Left ventricle myocardium inferior (tissue), 1 donor: ENCODE results near the gene SH2D3C. TPM values are rescaled to one million over a fixed set of nuclear protein-coding genes. Genes with fewer than 3 reads are reported as not detected.

Experiments used
- DNase-seq: peaks from one replicate; pipeline ENCODE4 v3.0.0-alpha.2; 2020
- H3K27ac ChIP-seq: fragments of 200-600 bp; replicated peaks from 2 replicates; pipeline ENCODE4 v1.8.0; 2021
- H3K27me3 ChIP-seq: fragments of 200-600 bp; 2 replicates; pipeline ENCODE4 v1.8.0; 2021; ENCODE audit warnings: low read depth
- H3K36me3 ChIP-seq: fragments of 200-600 bp; 2 replicates; pipeline ENCODE4 v1.8.0; 2021
- H3K4me1 ChIP-seq: fragments of 200-600 bp; 2 replicates; pipeline ENCODE4 v1.8.0; 2021
- H3K4me3 ChIP-seq: fragments of 200-600 bp; 2 replicates; pipeline ENCODE4 v1.8.0; 2021; ENCODE audit warnings: mild to moderate bottlenecking, moderate library complexity
- H3K9me3 ChIP-seq: fragments of 200-600 bp; replicated peaks from 2 replicates; pipeline ENCODE4 v1.8.0; 2021
- CTCF ChIP-seq: fragments of 200-600 bp; IDR thresholded peaks from 2 replicates; pipeline ENCODE4 v1.8.0; 2021; ENCODE audit warnings: antibody characterized with exemption, mild to moderate bottlenecking, borderline replicate concordance
- intact Hi-C: fragments of 100-400 bp; cut with micrococcal nuclease; formaldehyde crosslinking; loops from one replicate; pipeline ENCODE4 v1.11.0; 2022
- total RNA-seq: library from RNA; stranded (reverse); fragmentation: NEBNext Ultra II Directional; extraction: Animal tissue kit (Norgen Biotek cat#: 25700); gene quantifications from one replicate; pipeline ENCODE4 v1.2.1, GENCODE V29; 2021
- donor health status: DM: no; HTN: yes; CAD: no; lungs with severe emphysema.

SH2D3C gene
- total RNA-seq, 1 donor from 2014 or later: 18.2 TPM

- no peak for TF ChIP-seq CTCF
- no peak for DNase-seq
- Histone ChIP-seq H3K36me3 (peaks cover 22% of the 10 kb centered on the region), H3K27ac (no peak overlapping the region), H3K9me3 (no peaks in the 10 kb centered on the region), H3K27me3 (no peaks in the 10 kb centered on the region), H3K4me3 (no peak overlapping the region), H3K4me1 (peaks cover 12% of the 10 kb centered on the region)
- intact Hi-C loops: no loop called here
Measured at GRCh38 chr9:127728808-127729207, 49.7 kb downstream of the SH2D3C start.

- Histone ChIP-seq H3K27me3 (no peaks in the 10 kb centered on the region), H3K4me3 (no peak overlapping the region), H3K27ac (no peak overlapping the region), H3K9me3 (no peaks in the 10 kb centered on the region), H3K36me3 (peaks cover 6% of the 10 kb centered on the region), H3K4me1 (peaks cover 12% of the 10 kb centered on the region)
- no peak for DNase-seq
- no peak for TF ChIP-seq CTCF
- intact Hi-C loops: no loop called here
Measured at GRCh38 chr9:127726871-127727270, 51.6 kb downstream of the SH2D3C start.

- intact Hi-C loops: no loop called here
- no peaks in the 10 kb centered on the region for H3K36me3 ChIP-seq
- peak overlapping the region; percentile 36 for H3K27ac ChIP-seq
- peak overlapping the region; percentile 32 for H3K4me3 ChIP-seq
- no peaks in the 10 kb centered on the region for H3K9me3 ChIP-seq
- DNase-seq: no peak
- peaks cover 12% of the 10 kb centered on the region for H3K4me1 ChIP-seq
- H3K27me3 ChIP-seq: no peaks in the 10 kb centered on the region
- TF ChIP-seq CTCF: no peak
Measured at GRCh38 chr9:127724012-127724411, 54.5 kb downstream of the SH2D3C start.

GRCh38 chr9:127723444-127723843 is 55.0 kb downstream of the SH2D3C start:
- H3K9me3 ChIP-seq: no peaks in the 10 kb centered on the region
- peaks cover 12% of the 10 kb centered on the region for H3K4me1 ChIP-seq
- intact Hi-C loops: no loop called here
- no peak for DNase-seq
- no peaks in the 10 kb centered on the region for H3K27me3 ChIP-seq
- H3K27ac ChIP-seq: no peak overlapping the region
- TF ChIP-seq CTCF: no peak
- H3K4me3 ChIP-seq: no peak overlapping the region
- no peaks in the 10 kb centered on the region for H3K36me3 ChIP-seq

- Histone ChIP-seq H3K27ac (no peak overlapping the region), H3K9me3 (no peaks in the 10 kb centered on the region), H3K4me3 (no peak overlapping the region), H3K4me1 (peaks cover 15% of the 10 kb centered on the region), H3K27me3 (no peaks in the 10 kb centered on the region), H3K36me3 (no peaks in the 10 kb centered on the region)
- TF ChIP-seq CTCF: no peak
- intact Hi-C loops: no loop called here
- no peak for DNase-seq
Measured at GRCh38 chr9:127723013-127723412, 55.5 kb downstream of the SH2D3C start.
